ENCODE results near the gene HOTAIR. TPM values are rescaled to one million over a fixed set of nuclear protein-coding genes. Genes with fewer than 3 reads are reported as not detected.

Gene HOTAIR
- polyA plus RNA-seq, 1 experiment = 11.4 TPM

DNA sequence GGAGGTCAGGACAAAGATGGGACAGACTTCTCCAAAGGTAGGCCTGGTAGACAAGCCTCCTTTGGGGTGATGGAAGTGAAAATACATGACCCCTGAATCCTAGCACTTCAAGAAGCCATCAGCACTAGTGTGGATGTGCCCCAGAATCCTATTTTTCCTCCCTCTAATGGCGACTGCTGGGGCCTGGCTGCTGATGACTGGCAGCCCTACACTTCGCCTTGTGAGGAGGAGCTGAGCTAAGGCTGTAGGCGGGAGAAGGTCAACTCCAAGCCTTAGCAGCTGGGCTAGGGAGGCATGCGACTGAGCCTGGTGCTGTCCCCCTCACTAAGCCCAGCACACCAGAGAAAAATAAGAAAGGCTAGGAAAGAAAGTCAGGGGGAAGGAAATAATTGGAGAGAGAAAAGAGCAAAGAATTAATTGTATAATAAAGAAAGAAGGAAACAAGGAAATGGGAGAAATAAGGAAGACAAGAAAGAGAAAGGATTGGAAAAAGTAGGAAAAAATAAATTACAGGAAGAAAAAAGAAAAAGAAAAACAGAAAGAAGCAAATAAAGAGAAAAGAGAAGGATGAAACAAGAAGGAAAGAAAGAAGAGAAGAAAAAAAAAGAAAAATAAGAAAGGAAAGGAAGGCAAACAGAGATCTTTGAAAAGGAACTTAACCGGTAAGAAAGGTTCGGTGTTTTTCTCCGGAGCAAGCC is 5.5 kb upstream of the HOTAIR start:
- no peaks in the 10 kb centered on the region for H3K36me3 ChIP-seq (ENCODE audit: control insufficient read depth, insufficient read depth, low read length)
- H3K4me3 ChIP-seq (ENCODE audit: low read depth, low read length) = peak overlapping the region; percentile 46
- TF ChIP-seq, protein P1, sequence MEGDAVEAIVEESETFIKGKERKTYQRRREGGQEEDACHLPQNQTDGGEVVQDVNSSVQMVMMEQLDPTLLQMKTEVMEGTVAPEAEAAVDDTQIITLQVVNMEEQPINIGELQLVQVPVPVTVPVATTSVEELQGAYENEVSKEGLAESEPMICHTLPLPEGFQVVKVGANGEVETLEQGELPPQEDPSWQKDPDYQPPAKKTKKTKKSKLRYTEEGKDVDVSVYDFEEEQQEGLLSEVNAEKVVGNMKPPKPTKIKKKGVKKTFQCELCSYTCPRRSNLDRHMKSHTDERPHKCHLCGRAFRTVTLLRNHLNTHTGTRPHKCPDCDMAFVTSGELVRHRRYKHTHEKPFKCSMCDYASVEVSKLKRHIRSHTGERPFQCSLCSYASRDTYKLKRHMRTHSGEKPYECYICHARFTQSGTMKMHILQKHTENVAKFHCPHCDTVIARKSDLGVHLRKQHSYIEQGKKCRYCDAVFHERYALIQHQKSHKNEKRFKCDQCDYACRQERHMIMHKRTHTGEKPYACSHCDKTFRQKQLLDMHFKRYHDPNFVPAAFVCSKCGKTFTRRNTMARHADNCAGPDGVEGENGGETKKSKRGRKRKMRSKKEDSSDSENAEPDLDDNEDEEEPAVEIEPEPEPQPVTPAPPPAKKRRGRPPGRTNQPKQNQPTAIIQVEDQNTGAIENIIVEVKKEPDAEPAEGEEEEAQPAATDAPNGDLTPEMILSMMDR (IDR thresholded peaks at IDR 0.05; ENCODE audit: insufficient read depth, low read depth, low read length) = no peak
- no peaks in the 10 kb centered on the region for H3K27me3 ChIP-seq (ENCODE audit: control insufficient read depth, insufficient read depth, low read length)
- DNase-seq (ENCODE audit: low read depth) = no peak
- ChIA-PET CTCF (interaction anchor here (0.7 to 2.0 kb wide), 6 partner anchors 8 to 285 kb away, joined by 3 to 8 read pairs (median 3); no protein-coding TSS in a partner anchor), POLR2A (no interaction called here)

DNA sequence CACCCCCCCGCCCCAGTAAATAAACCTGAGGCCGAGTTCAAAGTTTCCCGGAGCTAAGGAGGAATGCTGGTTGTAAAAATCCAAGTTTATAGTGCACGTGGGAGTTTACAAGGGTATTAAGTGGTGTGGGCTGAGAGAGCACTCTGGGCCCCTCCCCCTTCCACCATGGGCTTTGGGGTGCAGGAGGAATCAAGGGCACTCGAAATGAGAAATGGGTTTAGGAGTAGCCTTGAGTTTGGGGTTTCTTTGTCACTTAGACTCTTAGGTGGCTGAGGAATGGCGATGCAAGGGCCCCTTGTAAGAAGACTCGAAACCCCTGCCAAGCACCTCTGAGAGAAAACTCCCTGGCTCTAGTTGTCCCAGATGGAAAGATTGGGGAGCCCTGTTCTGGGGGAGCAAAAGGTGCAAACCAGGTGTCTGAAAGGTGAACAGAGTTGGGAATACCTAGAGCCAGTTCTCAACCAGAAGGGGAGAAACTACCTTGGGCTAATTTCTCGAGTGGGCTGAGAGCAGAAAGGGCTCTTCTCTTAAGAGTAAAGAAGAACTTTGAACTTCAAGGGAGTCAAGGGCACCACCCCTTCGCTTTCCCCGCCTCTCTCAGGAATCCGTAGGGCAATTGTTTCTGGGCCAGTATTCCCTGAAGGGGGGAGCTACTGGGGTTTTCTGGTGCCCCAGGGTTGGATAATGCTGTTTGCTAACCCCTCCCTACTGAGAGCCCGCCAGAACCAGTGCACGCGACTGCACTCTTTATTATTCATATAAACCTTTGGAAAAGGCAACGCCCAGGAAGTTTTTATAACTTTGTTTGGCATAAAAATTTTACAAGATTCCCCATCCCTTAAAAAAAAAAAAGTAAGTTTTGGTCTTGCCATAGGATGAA is 4.0 kb upstream of the HOTAIR start:
- Histone ChIP-seq H3K27me3 (ENCODE audit: control insufficient read depth, insufficient read depth, low read length) (no peaks in the 10 kb centered on the region), H3K4me3 (ENCODE audit: low read depth, low read length) (no peak overlapping the region), H3K36me3 (ENCODE audit: control insufficient read depth, insufficient read depth, low read length) (no peaks in the 10 kb centered on the region)
- POLR2A ChIA-PET = interaction anchor here (0.7 kb wide), 1 partner anchor 346 kb away, joined by 10 read pairs; the partner anchor contains the start of gene COPZ1
- DNase-seq (ENCODE audit: low read depth) = peak; percentile 75
- TF ChIP-seq, protein P1 (IDR thresholded peaks at IDR 0.05; ENCODE audit: insufficient read depth, low read depth, low read length) = no peak
- CTCF ChIA-PET = interaction anchor here (0.7 kb wide), 1 partner anchor 234 kb away, joined by 3 read pairs; no protein-coding TSS in a partner anchor

DNA sequence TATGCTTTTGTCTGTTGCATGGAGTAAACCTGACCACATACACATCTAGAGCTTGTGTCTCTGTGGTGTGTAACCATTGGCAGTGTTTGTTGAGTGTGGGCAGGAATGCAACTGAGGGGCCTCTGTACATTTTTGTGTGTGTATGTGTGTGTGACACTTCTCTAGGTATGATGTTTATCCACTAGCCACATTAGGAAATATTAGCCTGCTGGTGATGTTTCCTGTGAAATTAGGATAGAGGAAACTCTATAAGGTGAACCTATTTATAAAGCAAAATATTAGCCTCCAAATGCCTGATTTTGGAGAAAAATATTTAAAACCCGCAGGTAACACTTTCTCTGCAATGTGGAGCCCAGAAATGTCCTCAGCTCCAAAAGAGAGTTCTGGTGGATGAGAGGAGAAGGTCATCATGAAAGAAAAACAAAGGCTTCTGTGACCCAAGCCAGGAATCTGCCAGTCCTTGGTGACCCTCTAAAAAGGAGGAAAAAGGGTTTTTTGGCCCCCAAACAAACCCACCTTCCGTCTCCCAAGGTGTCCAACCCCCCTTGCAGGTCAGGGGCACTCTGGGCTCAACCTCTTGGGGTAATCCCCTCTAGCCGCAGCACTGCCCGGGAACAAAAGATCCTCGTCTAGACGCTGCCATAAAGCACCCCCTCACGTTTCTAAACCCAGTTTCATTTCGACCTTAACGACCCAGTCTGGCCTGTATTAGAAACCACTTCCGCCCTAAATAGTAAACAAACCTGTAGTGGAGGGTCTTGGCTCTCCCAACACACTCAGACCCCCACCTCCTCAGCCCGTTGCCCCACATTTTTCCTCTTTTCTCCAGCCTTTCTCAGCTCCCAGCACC is 3.1 kb upstream of the HOTAIR start:
- H3K36me3 ChIP-seq (ENCODE audit: control insufficient read depth, insufficient read depth, low read length) = no peaks in the 10 kb centered on the region
- ChIA-PET POLR2A (no interaction called here), CTCF (interaction anchor here (1.7 kb wide), 2 partner anchors 22 to 230 kb away, joined by 4 to 8 read pairs; partner anchors contain the start of gene HOXC9)
- DNase-seq (ENCODE audit: low read depth) = no peak
- H3K27me3 ChIP-seq (ENCODE audit: control insufficient read depth, insufficient read depth, low read length) = no peaks in the 10 kb centered on the region; the same call in none of the 2 replicates
- TF ChIP-seq, protein P1 (IDR thresholded peaks at IDR 0.05; ENCODE audit: insufficient read depth, low read depth, low read length) = no peak
- 0 out of 2 replicates have a peak overlapping the region, but pooled peaks have one; percentile 12 for H3K4me3 ChIP-seq (ENCODE audit: low read depth, low read length)

DNA sequence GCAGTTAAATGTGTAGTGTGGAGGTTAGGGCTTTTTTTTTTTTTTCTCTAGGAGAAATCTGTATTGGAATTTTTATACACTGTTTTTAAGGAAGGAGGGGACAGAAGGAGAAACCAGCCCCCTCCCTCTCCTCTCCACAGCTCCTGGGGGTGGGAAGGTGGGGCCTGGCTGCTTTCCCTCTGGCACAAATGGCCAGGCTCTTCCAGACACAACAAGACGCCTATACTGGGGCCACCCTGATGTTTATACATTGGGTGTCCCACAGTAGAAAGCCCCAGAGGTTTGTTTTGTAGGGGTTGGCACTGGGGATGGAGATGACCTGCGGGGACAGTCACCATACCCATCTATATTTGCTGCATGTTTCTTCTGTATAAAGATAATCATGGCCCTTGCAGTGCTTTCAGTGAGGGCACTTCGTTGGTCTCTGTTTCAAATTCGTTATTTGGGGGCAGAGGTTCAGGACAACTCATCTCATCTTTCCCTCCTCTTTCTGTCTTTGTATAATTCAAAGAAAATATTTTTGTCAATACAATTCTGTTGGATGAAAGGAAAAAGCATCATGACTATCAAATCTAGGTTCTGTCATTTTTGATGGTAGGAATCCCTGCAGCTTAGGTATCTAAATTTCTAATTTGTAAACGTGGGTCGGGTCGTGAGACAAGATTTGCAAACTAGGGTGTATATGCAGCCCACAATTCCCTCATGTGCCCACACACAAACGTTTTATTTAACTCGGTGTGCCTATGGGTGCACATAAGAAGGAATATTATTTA is 2.3 kb upstream of the HOTAIR start:
- Histone ChIP-seq H3K36me3 (ENCODE audit: control insufficient read depth, insufficient read depth, low read length) (no peaks in the 10 kb centered on the region), H3K4me3 (ENCODE audit: low read depth, low read length) (no peak overlapping the region), H3K27me3 (ENCODE audit: control insufficient read depth, insufficient read depth, low read length) (no peaks in the 10 kb centered on the region; the same call in none of the 2 replicates)
- DNase-seq (ENCODE audit: low read depth) = no peak
- TF ChIP-seq, protein P1 (IDR thresholded peaks at IDR 0.05; ENCODE audit: insufficient read depth, low read depth, low read length) = no peak
- ChIA-PET CTCF (interaction anchor here (0.9 to 2.3 kb wide), 4 partner anchors 8 to 231 kb away, joined by 3 to 14 read pairs (median 6); partner anchors contain the start of genes HOXC10 and HOXC9), POLR2A (no interaction called here)

Measured in BJ (cell line).